ENCODE data around the gene KDM4B. TPM values are rescaled to one million over a fixed set of nuclear protein-coding genes. Genes with fewer than 3 reads are reported as not detected.

Gene KDM4B
- total and polyA plus RNA-seq, 4 donors: 17.1 to 49.5 (median 24.7) TPM

GRCh38 chr19:4991538-4991937 lies 22.6 kb downstream of the KDM4B start:
- no peak overlapping the region for H3K4me3 ChIP-seq
- ATAC-seq (ENCODE audit: insufficient read depth, low FRiP score) (no peak), DNase-seq (no peak)
- peaks cover 0 to 6% (median 0%) of the 10 kb centered on the region in 4 donors for H3K9me3 ChIP-seq (ENCODE audit: control insufficient read depth in 4 of 4, insufficient read depth in 3 of 4, low read length in 3 of 4)
- no peak overlapping the region for H3K9ac ChIP-seq (ENCODE audit: insufficient read depth in 1 of 2, low read length in 2 of 2)
- H3K27me3 ChIP-seq (ENCODE audit: control insufficient read depth in 3 of 3, insufficient read depth in 3 of 3, low read length in 2 of 3): no peaks in the 10 kb centered on the region
- peaks cover 6 to 17% (median 9%) of the 10 kb centered on the region in 5 donors for H3K4me1 ChIP-seq (ENCODE audit: control insufficient read depth in 5 of 5, insufficient read depth in 5 of 5, low read length in 5 of 5)
- H3K27ac ChIP-seq (ENCODE audit: low read depth in 1 of 2, low read length in 1 of 2): no peak overlapping the region
- peaks cover 0 to 6% (median 1%) of the 10 kb centered on the region in 4 donors for H3K36me3 ChIP-seq (ENCODE audit: control insufficient read depth in 4 of 4, insufficient read depth in 4 of 4, low read length in 4 of 4)
- 64 to 91% methylated on average over 9 of the region's 9 CpGs for WGBS, 2 donors
- TF ChIP-seq CTCF (IDR thresholded peaks at IDR 0.05; ENCODE audit: control extremely low read depth, extremely low read depth): no peak

GRCh38 chr19:4991996-4992698 lies 23.2 kb downstream of the KDM4B start:
- no peak overlapping the region for H3K27ac ChIP-seq (ENCODE audit: low read depth in 1 of 2, low read length in 1 of 2)
- H3K27me3 ChIP-seq (ENCODE audit: control insufficient read depth in 3 of 3, insufficient read depth in 3 of 3, low read length in 2 of 3): no peaks in the 10 kb centered on the region
- H3K9ac ChIP-seq (ENCODE audit: insufficient read depth in 1 of 2, low read length in 2 of 2): no peak overlapping the region
- H3K9me3 ChIP-seq (ENCODE audit: control insufficient read depth in 4 of 4, insufficient read depth in 3 of 4, low read length in 3 of 4): peaks cover 0 to 6% (median 0%) of the 10 kb centered on the region in 4 donors
- peaks cover 0 to 9% (median 3%) of the 10 kb centered on the region in 4 donors for H3K36me3 ChIP-seq (ENCODE audit: control insufficient read depth in 4 of 4, insufficient read depth in 4 of 4, low read length in 4 of 4)
- H3K4me3 ChIP-seq: no peak overlapping the region
- ATAC-seq (ENCODE audit: insufficient read depth, low FRiP score): no peak
- no peak for DNase-seq
- no peak for TF ChIP-seq CTCF (IDR thresholded peaks at IDR 0.05; ENCODE audit: control extremely low read depth, extremely low read depth)
- peaks cover 6 to 17% (median 8%) of the 10 kb centered on the region in 5 donors for H3K4me1 ChIP-seq (ENCODE audit: control insufficient read depth in 5 of 5, insufficient read depth in 5 of 5, low read length in 5 of 5)
- WGBS, 2 donors: 93 to 94% methylated on average over 13 of the region's 13 CpGs

GRCh38 chr19:4993683-4994082 lies 24.8 kb downstream of the KDM4B start:
- H3K27me3 ChIP-seq (ENCODE audit: control insufficient read depth in 3 of 3, insufficient read depth in 3 of 3, low read length in 2 of 3): no peaks in the 10 kb centered on the region
- no peak for TF ChIP-seq CTCF (IDR thresholded peaks at IDR 0.05; ENCODE audit: control extremely low read depth, extremely low read depth)
- peaks cover 0 to 6% (median 0%) of the 10 kb centered on the region in 4 donors for H3K9me3 ChIP-seq (ENCODE audit: control insufficient read depth in 4 of 4, insufficient read depth in 3 of 4, low read length in 3 of 4)
- H3K27ac ChIP-seq (ENCODE audit: low read depth in 1 of 2, low read length in 1 of 2): no peak overlapping the region
- WGBS, 2 donors: 84 to 95% methylated on average over 3 of the region's 3 CpGs
- no peak overlapping the region for H3K4me3 ChIP-seq
- H3K9ac ChIP-seq (ENCODE audit: insufficient read depth in 1 of 2, low read length in 2 of 2): no peak overlapping the region
- peaks cover 0 to 9% (median 3%) of the 10 kb centered on the region in 4 donors for H3K36me3 ChIP-seq (ENCODE audit: control insufficient read depth in 4 of 4, insufficient read depth in 4 of 4, low read length in 4 of 4)
- no peak for DNase-seq
- peaks cover 0 to 6% (median 3%) of the 10 kb centered on the region in 5 donors for H3K4me1 ChIP-seq (ENCODE audit: control insufficient read depth in 5 of 5, insufficient read depth in 5 of 5, low read length in 5 of 5)
- ATAC-seq (ENCODE audit: insufficient read depth, low FRiP score): no peak
